Activated CD8-positive, alpha-beta memory T cell treated with anti-CD3 and anti-CD28 coated beads, Interleukin-2, amount 50 U/mL, for 4 hours (primary cell): ENCODE results near the gene NLGN3.

ENCODE experiments used
- DNase-seq: peaks from one replicate; pipeline ENCODE4 v3.0.0-alpha.2; 2020

Gene NLGN3

GRCh38 chrX:71216485-71216884 is 71.8 kb downstream of the NLGN3 start:
- DNase-seq = no peak

- no peak for DNase-seq
Measured at GRCh38 chrX:71217298-71217697, 72.7 kb downstream of the NLGN3 start.
